ENCODE measurements around the gene UQCRC1. TPM values are rescaled to one million over a fixed set of nuclear protein-coding genes. Genes with fewer than 3 reads are reported as not detected.

UQCRC1 gene
- total and polyA plus RNA-seq, 2 of the 8 experiments (the other 6 are each of a cell fraction or from before 2014, with no cell fraction given), result 310 to 720 TPM

- TF ChIP-seq NANOG (IDR thresholded peaks at IDR 0.05; ENCODE audit: insufficient read depth, low read depth, low read length, poor library complexity, severe bottlenecking), result no peak
- TF ChIP-seq KDM5A (IDR thresholded peaks at IDR 0.05; ENCODE audit: low read length), result no peak
- no peak for TF ChIP-seq BCL11A (IDR thresholded peaks at IDR 0.05; ENCODE audit: low read depth in 2 of 2, low read length in 2 of 2)
- TF ChIP-seq E2F6 (IDR thresholded peaks at IDR 0.05), result no peak; the same call in 1 of the 2 replicates
- no peak for TF ChIP-seq CBX5 (IDR thresholded peaks at IDR 0.05; ENCODE audit: low read depth, low read length)
- TF ChIP-seq SP2 (IDR thresholded peaks at IDR 0.05; ENCODE audit: low read length), result no peak
- peak; percentile 64 for TF ChIP-seq POLR2AphosphoS5 (IDR thresholded peaks at IDR 0.05; ENCODE audit: low read depth, low read length)
- no peak for TF ChIP-seq RXRA (IDR thresholded peaks at IDR 0.05; ENCODE audit: insufficient read depth, low read depth, low read length)
- no peak for TF ChIP-seq HDAC2 (IDR thresholded peaks at IDR 0.05; ENCODE audit: borderline replicate concordance in 1 of 2, low read depth in 2 of 2, low read length in 2 of 2)
- no peak for TF ChIP-seq NRF1 (IDR thresholded peaks at IDR 0.05; ENCODE audit: low read depth, low read length)
- TF ChIP-seq SRF (IDR thresholded peaks at IDR 0.05; ENCODE audit: low read depth, low read length), result no peak
- TF ChIP-seq YY1 (IDR thresholded peaks at IDR 0.05; ENCODE audit: low read depth, low read length), result peak; percentile 21; the same call in 1 of the 2 replicates
- no peak for TF ChIP-seq CTBP2 (IDR thresholded peaks at IDR 0.05; ENCODE audit: borderline replicate concordance, insufficient read depth, insufficient read length, low read length)
- TF ChIP-seq RBBP5 (IDR thresholded peaks at IDR 0.05; ENCODE audit: borderline replicate concordance, low read depth, low read length), result 0 out of 2 replicates have a peak, but pooled peaks have one; percentile 34
- peak; percentile 59; the same call in 1 of the 2 replicates for TF ChIP-seq TBP (IDR thresholded peaks at IDR 0.05; ENCODE audit: low read depth, low read length)
- TF ChIP-seq POLR2A (IDR thresholded peaks at IDR 0.05; ENCODE audit: control extremely low read depth in 1 of 2, low read depth in 2 of 2, low read length in 2 of 2), result peak in 1 of 2 experiments; percentile 81; a peak in 1 of 3 replicates
- no peak for TF ChIP-seq HDAC6 (IDR thresholded peaks at IDR 0.05; ENCODE audit: low read depth, low read length)
- TF ChIP-seq CTCF (IDR thresholded peaks at IDR 0.05; ENCODE audit: control extremely low read depth in 1 of 3, insufficient read depth in 1 of 3, low read depth in 1 of 3, low read length in 3 of 3), result peak in 2 of 3 experiments; percentile 76 to 86; a peak in 3 of 4 replicates
- no peak for TF ChIP-seq CBX8 (IDR thresholded peaks at IDR 0.05; ENCODE audit: borderline replicate concordance, low read depth, low read length)
- no peak for TF ChIP-seq ZNF274 (IDR thresholded peaks at IDR 0.05; ENCODE audit: borderline replicate concordance, extremely low read depth, low read length)
- no peak for TF ChIP-seq POU5F1 (IDR thresholded peaks at IDR 0.05; ENCODE audit: low read depth, low read length)
These were observed 26.0 kb upstream of the UQCRC1 start, which contains the start of gene SLC26A6 (continued) for GRCh38 chr3:48635222-48636021.

Data from H1 (cell line).